ENCODE results near the gene CNPPD1. TPM values are rescaled to one million over a fixed set of nuclear protein-coding genes. Genes with fewer than 3 reads are reported as not detected.

CNPPD1 gene
- total RNA-seq, 1 experiment from 2014 or later: 62.9 TPM

DNA sequence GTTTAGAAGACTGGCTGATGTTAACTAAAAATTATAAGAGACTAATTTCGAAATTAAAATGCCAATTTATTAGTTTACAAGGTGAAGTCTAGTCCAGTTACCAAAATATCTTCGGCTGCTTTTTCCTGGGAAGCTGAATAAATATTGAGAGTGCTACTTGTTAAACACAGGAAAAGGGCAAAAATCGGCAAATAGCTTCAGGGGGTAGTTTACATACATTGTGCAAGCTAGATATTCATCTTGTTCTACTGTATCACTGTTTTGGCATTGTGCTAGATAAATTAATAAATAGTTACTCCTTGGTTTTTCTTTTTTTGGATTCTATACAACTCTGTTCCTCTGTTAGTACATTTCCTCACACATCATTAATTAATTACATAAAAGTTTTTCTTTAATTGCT is 45.4 kb downstream of the CNPPD1 start:
- ChIA-PET POLR2A (no interaction called here), CTCF (interaction anchor here (0.6 to 1.1 kb wide), 2 partner anchors 65 to 102 kb away, joined by 5 read pairs; no protein-coding TSS in a partner anchor)
- Mint-ChIP-seq H3K36me3 (ENCODE audit: insufficient read depth, unreplicated experiment) (peaks cover 6% of the 10 kb centered on the region), H3K4me3 (ENCODE audit: unreplicated experiment) (no peak overlapping the region), H3K4me1 (ENCODE audit: low read depth, unreplicated experiment) (peaks cover 32% of the 10 kb centered on the region), H3K27ac (ENCODE audit: unreplicated experiment) (no peak overlapping the region), H3K27me3 (ENCODE audit: insufficient read depth, unreplicated experiment) (no peaks in the 10 kb centered on the region), H3K9me3 (ENCODE audit: unreplicated experiment) (no peaks in the 10 kb centered on the region)
- no peaks in the 10 kb centered on the region for H3K9me3 ChIP-seq
- no peaks in the 10 kb centered on the region for H3K27me3 ChIP-seq (replicated peaks; ENCODE audit: control insufficient read depth, insufficient read depth, low read length)
- TF ChIP-seq, protein P1, sequence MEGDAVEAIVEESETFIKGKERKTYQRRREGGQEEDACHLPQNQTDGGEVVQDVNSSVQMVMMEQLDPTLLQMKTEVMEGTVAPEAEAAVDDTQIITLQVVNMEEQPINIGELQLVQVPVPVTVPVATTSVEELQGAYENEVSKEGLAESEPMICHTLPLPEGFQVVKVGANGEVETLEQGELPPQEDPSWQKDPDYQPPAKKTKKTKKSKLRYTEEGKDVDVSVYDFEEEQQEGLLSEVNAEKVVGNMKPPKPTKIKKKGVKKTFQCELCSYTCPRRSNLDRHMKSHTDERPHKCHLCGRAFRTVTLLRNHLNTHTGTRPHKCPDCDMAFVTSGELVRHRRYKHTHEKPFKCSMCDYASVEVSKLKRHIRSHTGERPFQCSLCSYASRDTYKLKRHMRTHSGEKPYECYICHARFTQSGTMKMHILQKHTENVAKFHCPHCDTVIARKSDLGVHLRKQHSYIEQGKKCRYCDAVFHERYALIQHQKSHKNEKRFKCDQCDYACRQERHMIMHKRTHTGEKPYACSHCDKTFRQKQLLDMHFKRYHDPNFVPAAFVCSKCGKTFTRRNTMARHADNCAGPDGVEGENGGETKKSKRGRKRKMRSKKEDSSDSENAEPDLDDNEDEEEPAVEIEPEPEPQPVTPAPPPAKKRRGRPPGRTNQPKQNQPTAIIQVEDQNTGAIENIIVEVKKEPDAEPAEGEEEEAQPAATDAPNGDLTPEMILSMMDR (IDR thresholded peaks at IDR 0.05; ENCODE audit: insufficient read depth in 1 of 2, low read depth in 1 of 2, low read length in 1 of 2, severe bottlenecking in 1 of 2, unreplicated experiment in 1 of 2): no peak
- peaks cover 33% of the 10 kb centered on the region for H3K4me1 ChIP-seq
- H3K36me3 ChIP-seq (ENCODE audit: control insufficient read depth, insufficient read depth, low read length): no peaks in the 10 kb centered on the region
- no TSS peak for BruUV-seq (replicated peaks)
- no peak overlapping the region for H3K4me3 ChIP-seq (ENCODE audit: low read depth, low read length)
- DNase-seq: no peak
- intact Hi-C loops (cut with micrococcal nuclease; ENCODE audit: unreplicated experiment): no loop called here

DNA sequence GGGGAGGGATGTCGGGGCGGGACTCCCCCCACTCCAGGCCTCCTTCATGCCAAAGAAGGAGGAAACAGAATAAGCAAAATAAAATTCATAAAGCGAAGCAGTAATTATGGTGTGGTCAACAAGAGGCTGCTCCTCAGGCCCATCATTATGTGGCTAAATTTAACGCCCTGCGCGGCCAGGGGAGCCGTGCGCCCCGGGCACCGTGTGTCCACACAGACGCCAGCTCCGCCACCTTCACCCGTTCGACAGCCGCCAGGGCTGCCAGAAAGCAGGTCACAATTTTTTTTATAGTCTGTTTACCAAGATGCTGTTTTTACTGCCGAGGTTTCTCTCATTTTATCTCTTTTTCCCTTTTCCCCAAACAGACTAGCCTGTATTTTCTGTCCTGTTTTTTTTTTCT is 47.1 kb downstream of the CNPPD1 start:
- no peaks in the 10 kb centered on the region for H3K27me3 Mint-ChIP-seq (ENCODE audit: insufficient read depth, unreplicated experiment)
- peaks cover 48% of the 10 kb centered on the region for H3K4me1 Mint-ChIP-seq (ENCODE audit: low read depth, unreplicated experiment)
- BruUV-seq (replicated peaks): no TSS peak
- Histone ChIP-seq H3K4me3 (ENCODE audit: low read depth, low read length) (no peak overlapping the region), H3K9me3 (no peaks in the 10 kb centered on the region), H3K36me3 (ENCODE audit: control insufficient read depth, insufficient read depth, low read length) (no peaks in the 10 kb centered on the region), H3K27me3 (replicated peaks; ENCODE audit: control insufficient read depth, insufficient read depth, low read length) (no peaks in the 10 kb centered on the region), H3K4me1 (peaks cover 49% of the 10 kb centered on the region)
- no peak for DNase-seq
- POLR2A ChIA-PET: no interaction called here
- intact Hi-C loops (cut with micrococcal nuclease; ENCODE audit: unreplicated experiment): no loop called here
- no peak overlapping the region for H3K27ac Mint-ChIP-seq (ENCODE audit: unreplicated experiment)
- no peak overlapping the region for H3K4me3 Mint-ChIP-seq (ENCODE audit: unreplicated experiment)
- CTCF ChIA-PET: interaction anchor here (0.6 to 2.8 kb wide), 3 partner anchors 25 to 129 kb away, joined by 4 to 18 read pairs (median 5); no protein-coding TSS in a partner anchor
- H3K9me3 Mint-ChIP-seq (ENCODE audit: unreplicated experiment): no peaks in the 10 kb centered on the region
- TF ChIP-seq, protein P1 (IDR thresholded peaks at IDR 0.05; ENCODE audit: insufficient read depth in 1 of 2, low read depth in 1 of 2, low read length in 1 of 2, severe bottlenecking in 1 of 2, unreplicated experiment in 1 of 2): no peak
- peaks cover 6% of the 10 kb centered on the region for H3K36me3 Mint-ChIP-seq (ENCODE audit: insufficient read depth, unreplicated experiment)

DNA sequence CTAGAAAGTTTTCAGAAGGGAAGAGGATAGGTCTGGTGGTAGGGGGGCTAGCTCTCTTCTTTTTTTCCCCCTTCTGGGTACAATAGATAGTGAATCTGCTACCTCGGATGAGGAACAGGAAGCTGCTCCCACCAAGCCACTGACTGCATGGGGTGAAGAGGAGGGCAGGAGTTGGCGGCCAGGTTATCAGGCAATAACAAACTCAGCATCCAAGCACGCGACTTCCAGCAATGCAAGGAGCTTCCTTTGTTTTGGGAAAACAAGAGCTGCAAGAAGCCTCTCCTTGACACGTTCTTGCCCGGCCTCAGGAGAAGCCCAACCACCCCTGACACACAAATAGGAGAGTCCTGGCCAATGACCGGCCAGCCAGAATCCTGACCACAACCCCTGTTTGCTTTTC is 48.3 kb downstream of the CNPPD1 start:
- intact Hi-C loops (cut with micrococcal nuclease; ENCODE audit: unreplicated experiment): no loop called here
- CTCF ChIA-PET: interaction anchor here (0.9 to 2.8 kb wide), 9 partner anchors 13 to 167 kb away, joined by 3 to 18 read pairs (median 3); no protein-coding TSS in a partner anchor
- no peaks in the 10 kb centered on the region for H3K9me3 Mint-ChIP-seq (ENCODE audit: unreplicated experiment)
- Histone ChIP-seq H3K4me1 (peaks cover 61% of the 10 kb centered on the region), H3K4me3 (ENCODE audit: low read depth, low read length) (no peak overlapping the region), H3K9me3 (no peaks in the 10 kb centered on the region), H3K27me3 (replicated peaks; ENCODE audit: control insufficient read depth, insufficient read depth, low read length) (no peaks in the 10 kb centered on the region), H3K36me3 (ENCODE audit: control insufficient read depth, insufficient read depth, low read length) (no peaks in the 10 kb centered on the region)
- TF ChIP-seq, protein P1 (IDR thresholded peaks at IDR 0.05; ENCODE audit: insufficient read depth in 1 of 2, low read depth in 1 of 2, low read length in 1 of 2, severe bottlenecking in 1 of 2, unreplicated experiment in 1 of 2): no peak
- peaks cover 50% of the 10 kb centered on the region for H3K4me1 Mint-ChIP-seq (ENCODE audit: low read depth, unreplicated experiment)
- peak overlapping the region; percentile 40 for H3K27ac Mint-ChIP-seq (ENCODE audit: unreplicated experiment)
- no TSS peak for BruUV-seq (replicated peaks)
- POLR2A ChIA-PET: interaction anchor here (1.6 kb wide), 1 partner anchor 16 kb away, joined by 3 read pairs; no protein-coding TSS in a partner anchor
- no peak overlapping the region for H3K4me3 Mint-ChIP-seq (ENCODE audit: unreplicated experiment)
- DNase-seq: no peak
- H3K27me3 Mint-ChIP-seq (ENCODE audit: insufficient read depth, unreplicated experiment): no peaks in the 10 kb centered on the region
- peaks cover 6% of the 10 kb centered on the region for H3K36me3 Mint-ChIP-seq (ENCODE audit: insufficient read depth, unreplicated experiment)
